Calu3 (cell line): Measurements from ENCODE around the gene CZIB. TPM values are rescaled to one million over a fixed set of nuclear protein-coding genes. Genes with fewer than 3 reads are reported as not detected.
"Not testable (repeated sequence)": the region's sequence is repeated elsewhere in the genome, so short reads cannot be mapped to it uniquely, and the experiment has no call there.

Source experiments
- BruUV-seq: library from RNA; stranded (reverse); fragments of 400-500 nt; replicated peaks from 2 replicates; lab custom pipeline; 2021; lab: Mats Ljungman, UMichigan
- CTCF ChIA-PET: fragments of 300-600 bp; sonication (Branson Sonifier 250); formaldehyde crosslinking; loops from one replicate; lab custom pipeline; 2022; ENCODE audit warnings: antibody characterized with exemption; lab: Charles Lee
- DNase-seq: peaks from one replicate; pipeline ENCODE4 v3.0.0; 2022
- H3K27ac Mint-ChIP-seq: one replicate; pipeline ENCODE4 v1.8.0; 2022; ENCODE audit warnings: mixed read lengths; ENCODE audit not compliant: unreplicated experiment
- H3K27me3 Mint-ChIP-seq: one replicate; pipeline ENCODE4 v1.8.0; 2022; ENCODE audit warnings: mixed read lengths; ENCODE audit not compliant: unreplicated experiment
- H3K36me3 Mint-ChIP-seq: one replicate; pipeline ENCODE4 v1.8.0; 2022; ENCODE audit warnings: mild to moderate bottlenecking, moderate library complexity, mixed read lengths; ENCODE audit not compliant: insufficient read depth, unreplicated experiment
- H3K4me1 Mint-ChIP-seq: one replicate; pipeline ENCODE4 v1.8.0; 2022; ENCODE audit warnings: mild to moderate bottlenecking, low read depth, mixed read lengths; ENCODE audit not compliant: unreplicated experiment
- H3K4me3 Mint-ChIP-seq: one replicate; pipeline ENCODE4 v1.8.0; 2022; ENCODE audit warnings: mild to moderate bottlenecking, low read depth, moderate library complexity, mixed read lengths; ENCODE audit not compliant: unreplicated experiment
- H3K9me3 Mint-ChIP-seq: one replicate; pipeline ENCODE4 v1.8.0; 2022; ENCODE audit warnings: low read depth, mixed read lengths; ENCODE audit not compliant: unreplicated experiment
- intact Hi-C: fragments of 100-400 bp; cut with micrococcal nuclease; formaldehyde crosslinking; loops from one replicate; pipeline ENCODE4 v1.10.0; 2022; ENCODE audit not compliant: unreplicated experiment
- total RNA-seq: library from RNA; stranded (reverse); gene quantifications from 2 replicates; pipeline ENCODE4 v1.2.3, GENCODE V29; 2022
- TF ChIP-seq, protein P1 (sequence below): fragments of 200-600 bp; IDR thresholded peaks from one replicate; pipeline ENCODE4 v1.8.0; 2022; ENCODE audit warnings: antibody characterized with exemption; ENCODE audit not compliant: unreplicated experiment

CZIB gene
- total RNA-seq, 1 experiment from 2014 or later: 34.1 TPM

DNA sequence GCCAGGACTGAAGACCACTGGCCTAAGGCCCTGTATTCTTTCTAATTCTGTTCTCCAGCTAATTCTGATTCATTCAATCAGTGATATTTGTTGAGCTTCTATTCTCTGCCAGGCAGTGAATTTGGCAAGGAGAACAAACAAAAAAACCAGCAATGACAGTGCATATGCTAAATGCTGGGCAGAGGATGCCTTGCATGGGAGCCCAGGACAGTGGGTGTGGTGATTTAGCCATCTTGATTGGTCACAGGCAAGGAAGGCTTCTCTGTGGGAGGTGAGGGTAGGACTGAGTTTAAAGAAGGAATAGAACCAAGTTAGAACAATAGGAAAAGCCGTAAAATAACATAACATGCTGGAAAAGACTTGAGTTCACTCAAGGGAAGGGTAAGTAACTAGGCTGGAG lies 33.0 kb downstream of the CZIB start:
- intact Hi-C loops: loop anchor here (10.0 kb wide), 1 partner anchor 173 kb away; no protein-coding TSS in a partner anchor
- no TSS peak for BruUV-seq

DNA sequence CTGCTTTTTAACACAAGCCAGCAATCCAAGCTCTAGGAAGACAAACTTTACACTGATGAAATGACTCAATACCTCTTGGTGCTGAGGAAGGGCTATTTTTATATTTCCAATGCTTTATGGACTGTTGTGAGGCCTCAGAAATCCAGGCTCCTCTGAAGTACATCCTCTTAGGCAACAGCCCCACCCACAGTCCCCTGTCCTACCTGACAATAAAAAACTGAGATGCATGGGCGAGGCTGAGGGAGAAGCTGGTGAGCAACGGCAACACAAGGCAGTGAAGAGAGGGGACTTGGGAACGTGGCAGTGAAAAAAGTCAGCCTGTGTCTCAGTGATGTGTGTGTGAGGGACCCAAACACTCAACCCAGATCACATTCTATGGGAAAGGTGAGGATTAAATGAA lies 33.9 kb downstream of the CZIB start:
- Mint-ChIP-seq H3K4me3 (no peak overlapping the region), H3K4me1 (peaks cover 8% of the 10 kb centered on the region), H3K27ac (no peak overlapping the region), H3K27me3 (peaks cover 33% of the 10 kb centered on the region), H3K36me3 (no peaks in the 10 kb centered on the region), H3K9me3 (no peaks in the 10 kb centered on the region)
- CTCF ChIA-PET: interaction anchor here (1.0 to 1.1 kb wide), 4 partner anchors 10 to 344 kb away, joined by 3 to 5 read pairs (median 4); partner anchors contain the start of gene ZYG11A
- DNase-seq: no peak
- intact Hi-C loops: loop anchor here (10.0 kb wide), 1 partner anchor 172 kb away; no protein-coding TSS in a partner anchor
- TF ChIP-seq, protein P1, sequence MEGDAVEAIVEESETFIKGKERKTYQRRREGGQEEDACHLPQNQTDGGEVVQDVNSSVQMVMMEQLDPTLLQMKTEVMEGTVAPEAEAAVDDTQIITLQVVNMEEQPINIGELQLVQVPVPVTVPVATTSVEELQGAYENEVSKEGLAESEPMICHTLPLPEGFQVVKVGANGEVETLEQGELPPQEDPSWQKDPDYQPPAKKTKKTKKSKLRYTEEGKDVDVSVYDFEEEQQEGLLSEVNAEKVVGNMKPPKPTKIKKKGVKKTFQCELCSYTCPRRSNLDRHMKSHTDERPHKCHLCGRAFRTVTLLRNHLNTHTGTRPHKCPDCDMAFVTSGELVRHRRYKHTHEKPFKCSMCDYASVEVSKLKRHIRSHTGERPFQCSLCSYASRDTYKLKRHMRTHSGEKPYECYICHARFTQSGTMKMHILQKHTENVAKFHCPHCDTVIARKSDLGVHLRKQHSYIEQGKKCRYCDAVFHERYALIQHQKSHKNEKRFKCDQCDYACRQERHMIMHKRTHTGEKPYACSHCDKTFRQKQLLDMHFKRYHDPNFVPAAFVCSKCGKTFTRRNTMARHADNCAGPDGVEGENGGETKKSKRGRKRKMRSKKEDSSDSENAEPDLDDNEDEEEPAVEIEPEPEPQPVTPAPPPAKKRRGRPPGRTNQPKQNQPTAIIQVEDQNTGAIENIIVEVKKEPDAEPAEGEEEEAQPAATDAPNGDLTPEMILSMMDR: no peak
- no TSS peak for BruUV-seq

More for the DNA sequence above, 33.0 kb downstream of the CZIB start:
- H3K9me3 Mint-ChIP-seq: no peaks in the 10 kb centered on the region
- H3K27ac Mint-ChIP-seq: no peak overlapping the region
- no peak for DNase-seq
- no peak overlapping the region for H3K4me3 Mint-ChIP-seq
- TF ChIP-seq, protein P1: no peak
- peaks cover 33% of the 10 kb centered on the region for H3K27me3 Mint-ChIP-seq
- no peaks in the 10 kb centered on the region for H3K36me3 Mint-ChIP-seq
- peaks cover 8% of the 10 kb centered on the region for H3K4me1 Mint-ChIP-seq
- CTCF ChIA-PET: interaction anchor here (0.6 to 1.1 kb wide), 3 partner anchors 42 to 345 kb away, joined by 3 to 5 read pairs (median 4); partner anchors contain the start of gene ZYG11A

DNA sequence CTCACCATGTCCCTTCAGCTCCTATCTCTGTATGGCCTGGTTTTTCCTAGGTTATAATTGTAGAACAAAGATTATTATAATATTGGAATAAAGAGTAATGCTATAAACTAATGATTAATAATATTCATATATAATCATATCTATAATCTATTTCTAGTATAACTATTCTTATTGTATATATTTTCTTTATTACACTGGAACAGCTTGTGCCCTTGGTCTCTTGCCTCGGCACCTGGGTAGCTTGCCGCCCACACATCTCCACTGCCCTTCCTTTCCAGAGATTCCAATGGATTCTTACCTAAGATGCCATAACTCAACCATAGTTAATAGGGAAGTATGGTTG lies 34.5 kb downstream of the CZIB start:
- H3K4me3 Mint-ChIP-seq, H3K27ac Mint-ChIP-seq, H3K4me1 Mint-ChIP-seq, DNase-seq, H3K9me3 Mint-ChIP-seq, BruUV-seq, H3K36me3 Mint-ChIP-seq: not testable (repeated sequence)
- peaks cover 33% of the 10 kb centered on the region for H3K27me3 Mint-ChIP-seq
- CTCF ChIA-PET: interaction anchor here (1.0 to 1.1 kb wide), 2 partner anchors 10 to 281 kb away, joined by 3 to 5 read pairs; no protein-coding TSS in a partner anchor
- intact Hi-C loops: loop anchor here (1.0 to 10.0 kb wide), 2 partner anchors 34 to 171 kb away; partner anchors contain the start of gene CZIB

DNA sequence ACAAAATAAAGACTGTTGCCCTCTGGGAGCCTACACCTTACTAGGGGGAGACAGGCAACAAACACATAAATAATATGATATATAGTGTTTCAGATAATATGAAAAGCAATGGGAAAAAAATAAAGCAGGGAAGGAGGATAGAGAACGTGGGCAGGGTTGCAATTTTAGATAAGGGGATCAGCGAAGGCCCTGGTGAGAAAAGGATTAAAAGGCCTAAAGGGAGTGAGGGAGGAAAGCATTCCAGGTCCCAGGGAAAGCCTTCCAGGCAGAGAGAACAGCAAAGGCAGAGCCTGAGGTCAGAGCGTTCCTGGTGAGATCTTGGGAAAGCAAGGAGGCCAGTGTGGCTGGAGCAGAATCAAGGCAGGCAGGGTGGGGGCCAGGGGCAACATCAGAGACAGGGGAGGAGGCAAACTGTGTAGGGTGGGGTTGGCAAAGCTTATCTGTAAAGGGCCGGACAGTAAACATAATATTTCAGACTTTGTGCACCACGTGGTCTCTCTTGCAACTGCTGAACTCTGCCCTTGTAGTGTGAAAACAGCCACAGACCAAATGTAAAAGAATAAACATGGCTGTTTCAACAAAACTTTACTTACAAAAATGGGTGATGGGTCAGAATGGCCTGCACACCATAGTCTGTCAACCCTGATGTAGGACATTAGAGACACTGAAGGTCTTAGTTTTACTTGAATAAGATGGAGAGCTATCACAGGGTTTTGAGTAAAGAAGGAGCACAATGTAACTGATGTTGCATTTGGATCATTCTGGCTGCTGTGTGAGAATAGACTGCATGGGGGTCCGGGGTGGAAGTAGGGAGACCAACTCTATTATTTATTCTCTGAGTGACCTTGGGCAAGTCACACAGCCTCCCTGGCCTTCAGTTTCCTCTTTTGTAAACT lies 37.1 kb downstream of the CZIB start:
- Mint-ChIP-seq H3K4me3 (no peak overlapping the region), H3K4me1 (no peaks in the 10 kb centered on the region), H3K27me3 (peaks cover 20% of the 10 kb centered on the region), H3K9me3 (no peaks in the 10 kb centered on the region), H3K36me3 (no peaks in the 10 kb centered on the region), H3K27ac (no peak overlapping the region)
- TF ChIP-seq, protein P1: no peak
- no TSS peak for BruUV-seq
- CTCF ChIA-PET: interaction anchor here (1.3 kb wide), 1 partner anchor 37 kb away, joined by 3 read pairs; no protein-coding TSS in a partner anchor
- DNase-seq: no peak
- intact Hi-C loops: loop anchor here (2.0 to 10.0 kb wide), 4 partner anchors 169 to 483 kb away; partner anchors contain the start of gene ECHDC2
